ENCODE data around the gene DLG2. TPM values are rescaled to one million over a fixed set of nuclear protein-coding genes. Genes with fewer than 3 reads are reported as not detected.

DLG2 gene
- polyA plus RNA-seq, 1 donor = 8.1 TPM

- H3K36me3 ChIP-seq (ENCODE audit: control insufficient read depth, insufficient read depth, low read length) = no peaks in the 10 kb centered on the region
- H3K4me1 ChIP-seq (ENCODE audit: control insufficient read depth, insufficient read depth, low read length) = no peaks in the 10 kb centered on the region
- H3K9me3 ChIP-seq (ENCODE audit: control insufficient read depth, low read depth, low read length) = no peaks in the 10 kb centered on the region
- H3K4me3 ChIP-seq (ENCODE audit: low read length) = no peak overlapping the region
- H3K27me3 ChIP-seq (ENCODE audit: control insufficient read depth, insufficient read depth, low read length) = no peaks in the 10 kb centered on the region
- H3K27ac ChIP-seq (ENCODE audit: low read length) = no peak overlapping the region
- DNase-seq = no peak
- WGBS (ENCODE audit: insufficient coverage, low lambda C conversion rate) = no CpG with 5 or more reads among the region's 1 CpG
Measured at GRCh38 chr11:83951521-83951920, 1675.6 kb downstream of the DLG2 start.

GRCh38 chr11:83948200-83948599 is 1678.9 kb downstream of the DLG2 start:
- no peak overlapping the region for H3K4me3 ChIP-seq (ENCODE audit: low read length)
- no peaks in the 10 kb centered on the region for H3K36me3 ChIP-seq (ENCODE audit: control insufficient read depth, insufficient read depth, low read length)
- H3K27me3 ChIP-seq (ENCODE audit: control insufficient read depth, insufficient read depth, low read length) = no peaks in the 10 kb centered on the region
- no peak for DNase-seq
- no peaks in the 10 kb centered on the region for H3K4me1 ChIP-seq (ENCODE audit: control insufficient read depth, insufficient read depth, low read length)
- H3K27ac ChIP-seq (ENCODE audit: low read length) = no peak overlapping the region
- no peaks in the 10 kb centered on the region for H3K9me3 ChIP-seq (ENCODE audit: control insufficient read depth, low read depth, low read length)

GRCh38 chr11:83945976-83946375 is 1681.2 kb downstream of the DLG2 start:
- Histone ChIP-seq H3K9me3 (ENCODE audit: control insufficient read depth, low read depth, low read length) (no peaks in the 10 kb centered on the region), H3K36me3 (ENCODE audit: control insufficient read depth, insufficient read depth, low read length) (no peaks in the 10 kb centered on the region), H3K4me3 (ENCODE audit: low read length) (no peak overlapping the region), H3K4me1 (ENCODE audit: control insufficient read depth, insufficient read depth, low read length) (no peaks in the 10 kb centered on the region), H3K27ac (ENCODE audit: low read length) (no peak overlapping the region), H3K27me3 (ENCODE audit: control insufficient read depth, insufficient read depth, low read length) (no peaks in the 10 kb centered on the region)
- WGBS (ENCODE audit: insufficient coverage, low lambda C conversion rate) = no CpG with 5 or more reads among the region's 7 CpGs
- DNase-seq = no peak

GRCh38 chr11:83941050-83941449 is 1686.1 kb downstream of the DLG2 start:
- no peaks in the 10 kb centered on the region for H3K36me3 ChIP-seq (ENCODE audit: control insufficient read depth, insufficient read depth, low read length)
- H3K27ac ChIP-seq (ENCODE audit: low read length) = no peak overlapping the region
- H3K27me3 ChIP-seq (ENCODE audit: control insufficient read depth, insufficient read depth, low read length) = no peaks in the 10 kb centered on the region
- no CpG with 5 or more reads among the region's 1 CpG for WGBS (ENCODE audit: insufficient coverage, low lambda C conversion rate)
- no peaks in the 10 kb centered on the region for H3K9me3 ChIP-seq (ENCODE audit: control insufficient read depth, low read depth, low read length)
- no peak overlapping the region for H3K4me3 ChIP-seq (ENCODE audit: low read length)
- DNase-seq = no peak
- H3K4me1 ChIP-seq (ENCODE audit: control insufficient read depth, insufficient read depth, low read length) = no peaks in the 10 kb centered on the region

GRCh38 chr11:83938148-83938547 is 1689.0 kb downstream of the DLG2 start:
- H3K27me3 ChIP-seq (ENCODE audit: control insufficient read depth, insufficient read depth, low read length) = no peaks in the 10 kb centered on the region
- no peaks in the 10 kb centered on the region for H3K9me3 ChIP-seq (ENCODE audit: control insufficient read depth, low read depth, low read length)
- H3K27ac ChIP-seq (ENCODE audit: low read length) = no peak overlapping the region
- DNase-seq = no peak
- no peaks in the 10 kb centered on the region for H3K36me3 ChIP-seq (ENCODE audit: control insufficient read depth, insufficient read depth, low read length)
- H3K4me1 ChIP-seq (ENCODE audit: control insufficient read depth, insufficient read depth, low read length) = no peaks in the 10 kb centered on the region
- H3K4me3 ChIP-seq (ENCODE audit: low read length) = no peak overlapping the region
- 14% methylated on average over 1 of the region's 1 CpG for WGBS (ENCODE audit: insufficient coverage, low lambda C conversion rate)

- DNase-seq = no peak
- H3K4me3 ChIP-seq (ENCODE audit: low read length) = no peak overlapping the region
- no peaks in the 10 kb centered on the region for H3K27me3 ChIP-seq (ENCODE audit: control insufficient read depth, insufficient read depth, low read length)
- no peaks in the 10 kb centered on the region for H3K9me3 ChIP-seq (ENCODE audit: control insufficient read depth, low read depth, low read length)
- no peaks in the 10 kb centered on the region for H3K4me1 ChIP-seq (ENCODE audit: control insufficient read depth, insufficient read depth, low read length)
- H3K36me3 ChIP-seq (ENCODE audit: control insufficient read depth, insufficient read depth, low read length) = no peaks in the 10 kb centered on the region
- H3K27ac ChIP-seq (ENCODE audit: low read length) = no peak overlapping the region
- no CpG with 5 or more reads among the region's 3 CpGs for WGBS (ENCODE audit: insufficient coverage, low lambda C conversion rate)
Measured at GRCh38 chr11:83933008-83933407, 1694.1 kb downstream of the DLG2 start.

- no peak overlapping the region for H3K4me3 ChIP-seq (ENCODE audit: low read length)
- H3K27me3 ChIP-seq (ENCODE audit: control insufficient read depth, insufficient read depth, low read length) = no peaks in the 10 kb centered on the region
- no peaks in the 10 kb centered on the region for H3K36me3 ChIP-seq (ENCODE audit: control insufficient read depth, insufficient read depth, low read length)
- WGBS (ENCODE audit: insufficient coverage, low lambda C conversion rate) = no CpG with 5 or more reads among the region's 1 CpG
- H3K9me3 ChIP-seq (ENCODE audit: control insufficient read depth, low read depth, low read length) = no peaks in the 10 kb centered on the region
- DNase-seq = no peak
- no peaks in the 10 kb centered on the region for H3K4me1 ChIP-seq (ENCODE audit: control insufficient read depth, insufficient read depth, low read length)
- no peak overlapping the region for H3K27ac ChIP-seq (ENCODE audit: low read length)
Measured at GRCh38 chr11:83927422-83927821, 1699.7 kb downstream of the DLG2 start.

GRCh38 chr11:83924795-83925542 is 1702.2 kb downstream of the DLG2 start:
- no peak for DNase-seq
- no peak overlapping the region for H3K4me3 ChIP-seq (ENCODE audit: low read length)
- H3K36me3 ChIP-seq (ENCODE audit: control insufficient read depth, insufficient read depth, low read length) = no peaks in the 10 kb centered on the region
- no CpG with 5 or more reads among the region's 6 CpGs for WGBS (ENCODE audit: insufficient coverage, low lambda C conversion rate)
- no peaks in the 10 kb centered on the region for H3K4me1 ChIP-seq (ENCODE audit: control insufficient read depth, insufficient read depth, low read length)
- no peaks in the 10 kb centered on the region for H3K27me3 ChIP-seq (ENCODE audit: control insufficient read depth, insufficient read depth, low read length)
- no peak overlapping the region for H3K27ac ChIP-seq (ENCODE audit: low read length)
- no peaks in the 10 kb centered on the region for H3K9me3 ChIP-seq (ENCODE audit: control insufficient read depth, low read depth, low read length)

GRCh38 chr11:83923961-83924360 is 1703.2 kb downstream of the DLG2 start:
- Histone ChIP-seq H3K4me1 (ENCODE audit: control insufficient read depth, insufficient read depth, low read length) (no peaks in the 10 kb centered on the region), H3K27me3 (ENCODE audit: control insufficient read depth, insufficient read depth, low read length) (no peaks in the 10 kb centered on the region), H3K27ac (ENCODE audit: low read length) (no peak overlapping the region), H3K9me3 (ENCODE audit: control insufficient read depth, low read depth, low read length) (no peaks in the 10 kb centered on the region), H3K4me3 (ENCODE audit: low read length) (no peak overlapping the region), H3K36me3 (ENCODE audit: control insufficient read depth, insufficient read depth, low read length) (no peaks in the 10 kb centered on the region)
- no peak for DNase-seq
- no CpG with 5 or more reads among the region's 1 CpG for WGBS (ENCODE audit: insufficient coverage, low lambda C conversion rate)

GRCh38 chr11:83922953-83923352 is 1704.2 kb downstream of the DLG2 start:
- 83% methylated on average over 1 of the region's 1 CpG for WGBS (ENCODE audit: insufficient coverage, low lambda C conversion rate)
- Histone ChIP-seq H3K4me1 (ENCODE audit: control insufficient read depth, insufficient read depth, low read length) (no peaks in the 10 kb centered on the region), H3K4me3 (ENCODE audit: low read length) (no peak overlapping the region), H3K27me3 (ENCODE audit: control insufficient read depth, insufficient read depth, low read length) (no peaks in the 10 kb centered on the region), H3K36me3 (ENCODE audit: control insufficient read depth, insufficient read depth, low read length) (no peaks in the 10 kb centered on the region), H3K27ac (ENCODE audit: low read length) (no peak overlapping the region), H3K9me3 (ENCODE audit: control insufficient read depth, low read depth, low read length) (no peaks in the 10 kb centered on the region)
- DNase-seq = no peak

- 83% methylated on average over 1 of the region's 4 CpGs for WGBS (ENCODE audit: insufficient coverage, low lambda C conversion rate)
- Histone ChIP-seq H3K27ac (ENCODE audit: low read length) (no peak overlapping the region), H3K9me3 (ENCODE audit: control insufficient read depth, low read depth, low read length) (no peaks in the 10 kb centered on the region), H3K27me3 (ENCODE audit: control insufficient read depth, insufficient read depth, low read length) (no peaks in the 10 kb centered on the region), H3K4me3 (ENCODE audit: low read length) (no peak overlapping the region), H3K4me1 (ENCODE audit: control insufficient read depth, insufficient read depth, low read length) (no peaks in the 10 kb centered on the region), H3K36me3 (ENCODE audit: control insufficient read depth, insufficient read depth, low read length) (no peaks in the 10 kb centered on the region)
- DNase-seq = no peak
Measured at GRCh38 chr11:83922318-83922717, 1704.8 kb downstream of the DLG2 start.
